NK-92 treated with Interleukin-12 subunit alpha and Interleukin-12 subunit beta, amount 100 ng/mL, for 24 hours (cell line): ENCODE results near the gene DGKD.

ENCODE experiments used
- DNase-seq: peaks from one replicate; lab custom pipeline; 2025; lab: John Stamatoyannopoulos, UW

Gene DGKD

DNA sequence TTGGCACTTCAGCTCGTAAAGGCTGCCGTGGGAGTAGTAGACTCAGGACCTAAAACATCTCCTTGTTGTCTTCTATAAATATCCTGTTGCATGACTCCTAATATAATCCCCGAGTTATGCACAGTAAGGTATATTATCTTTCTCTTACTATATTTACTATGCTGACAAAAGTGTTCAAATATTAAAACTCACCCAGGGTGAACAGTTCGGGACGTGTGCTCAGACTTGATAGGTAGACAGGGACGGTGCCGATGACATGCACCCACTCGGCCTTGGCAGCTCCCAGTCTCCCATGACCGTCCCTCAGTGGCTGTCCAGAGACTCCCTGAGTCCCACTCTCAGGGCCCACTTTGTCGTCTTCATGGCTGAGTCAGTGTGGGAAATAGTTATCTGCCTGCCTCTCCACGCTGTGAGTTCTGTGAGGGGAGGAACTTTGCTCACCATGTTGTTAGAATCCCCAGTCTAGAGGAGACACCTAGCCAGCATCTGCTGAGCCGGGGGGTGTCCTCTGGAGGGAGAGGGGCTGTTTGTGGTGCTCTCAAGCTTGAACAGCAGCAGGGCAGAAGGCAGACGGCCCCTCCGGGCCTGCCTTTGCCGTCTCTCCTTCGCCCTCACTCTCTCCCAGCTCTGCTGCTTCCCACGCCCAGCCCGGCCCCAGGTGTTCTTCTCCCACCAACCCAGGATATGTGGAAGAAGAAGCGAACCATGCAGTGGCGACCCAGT, 75.0 kb downstream of the DGKD start:
- DNase-seq, result no peak

GRCh38 chr2:233430081-233430480, 75.8 kb downstream of the DGKD start:
- no peak for DNase-seq

DNA sequence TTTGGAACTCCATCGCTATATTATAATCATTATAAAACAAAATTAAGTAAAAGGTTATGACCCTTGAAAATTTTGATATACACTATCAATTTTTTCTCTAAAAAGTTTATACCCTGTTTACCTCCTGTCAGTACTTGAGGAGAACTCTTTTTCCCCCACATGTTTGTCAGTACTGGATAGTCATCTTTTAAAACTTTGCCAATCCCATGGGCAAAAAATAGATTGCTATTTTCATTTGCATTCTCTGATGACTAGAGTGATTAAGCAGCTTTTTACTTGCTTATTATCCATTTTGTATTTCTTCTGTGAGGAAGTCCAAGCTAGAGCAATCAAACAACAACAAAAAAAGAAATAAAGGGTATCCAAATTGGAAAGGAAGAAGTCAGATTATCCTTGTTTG, 76.4 kb downstream of the DGKD start:
- DNase-seq, result no peak

- DNase-seq, result no peak
Measured at GRCh38 chr2:233433029-233433428, 78.7 kb downstream of the DGKD start.

- DNase-seq, result no peak
Measured at GRCh38 chr2:233433794-233434193, 79.5 kb downstream of the DGKD start.

- no peak for DNase-seq
Measured at GRCh38 chr2:233434666-233435330, 80.5 kb downstream of the DGKD start.

DNA sequence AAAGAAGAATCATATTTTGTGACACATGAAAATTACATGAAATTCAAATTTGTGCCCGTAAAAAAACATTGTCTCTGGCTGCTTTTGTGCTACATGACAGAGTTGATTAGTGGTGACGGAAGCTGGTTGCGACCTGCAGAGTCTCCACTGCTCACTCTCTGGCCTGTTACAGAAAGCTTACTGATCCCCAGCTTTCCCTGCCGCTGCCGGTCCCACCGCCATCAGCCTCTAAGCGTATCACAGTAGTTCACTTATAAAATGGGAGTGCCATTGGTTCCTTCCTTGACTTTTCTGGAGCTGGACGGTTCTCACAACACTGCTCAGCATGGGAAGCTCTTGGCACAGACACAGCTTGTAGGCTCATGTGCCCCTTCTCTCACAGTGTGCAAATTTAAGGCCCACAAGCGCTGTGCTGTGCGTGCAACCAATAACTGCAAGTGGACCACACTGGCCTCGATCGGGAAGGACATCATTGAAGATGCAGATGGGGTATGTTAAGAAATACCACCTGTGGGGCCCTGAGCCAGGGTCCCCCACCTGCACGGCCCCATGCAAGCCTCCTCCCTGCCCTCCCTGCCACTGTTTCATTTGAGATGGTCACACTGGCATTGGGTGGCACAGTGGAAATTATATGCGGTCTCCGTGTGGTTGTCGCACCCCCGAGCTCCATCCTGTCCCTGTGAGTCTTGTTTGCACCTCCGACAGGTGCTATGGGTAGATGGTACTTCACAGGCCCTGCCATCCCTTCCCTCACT, 81.3 kb downstream of the DGKD start:
- DNase-seq, result no peak

DNA sequence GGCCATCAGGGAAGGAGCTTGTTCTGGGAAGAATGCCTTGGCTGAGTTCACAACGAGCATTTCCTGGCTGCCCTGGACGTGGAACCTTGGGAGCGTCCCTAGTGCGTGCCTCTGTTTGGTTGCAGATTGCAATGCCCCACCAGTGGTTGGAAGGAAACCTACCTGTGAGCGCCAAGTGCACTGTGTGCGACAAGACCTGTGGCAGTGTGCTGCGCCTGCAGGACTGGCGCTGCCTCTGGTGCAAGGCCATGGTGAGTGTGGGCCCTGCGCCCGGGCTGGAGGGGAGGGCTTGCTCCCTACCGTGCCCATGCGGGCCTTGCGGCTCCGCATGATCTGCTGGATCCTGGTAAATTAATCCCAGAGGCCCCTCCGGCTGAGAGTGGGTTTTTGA, 81.9 kb downstream of the DGKD start:
- no peak for DNase-seq

DNA sequence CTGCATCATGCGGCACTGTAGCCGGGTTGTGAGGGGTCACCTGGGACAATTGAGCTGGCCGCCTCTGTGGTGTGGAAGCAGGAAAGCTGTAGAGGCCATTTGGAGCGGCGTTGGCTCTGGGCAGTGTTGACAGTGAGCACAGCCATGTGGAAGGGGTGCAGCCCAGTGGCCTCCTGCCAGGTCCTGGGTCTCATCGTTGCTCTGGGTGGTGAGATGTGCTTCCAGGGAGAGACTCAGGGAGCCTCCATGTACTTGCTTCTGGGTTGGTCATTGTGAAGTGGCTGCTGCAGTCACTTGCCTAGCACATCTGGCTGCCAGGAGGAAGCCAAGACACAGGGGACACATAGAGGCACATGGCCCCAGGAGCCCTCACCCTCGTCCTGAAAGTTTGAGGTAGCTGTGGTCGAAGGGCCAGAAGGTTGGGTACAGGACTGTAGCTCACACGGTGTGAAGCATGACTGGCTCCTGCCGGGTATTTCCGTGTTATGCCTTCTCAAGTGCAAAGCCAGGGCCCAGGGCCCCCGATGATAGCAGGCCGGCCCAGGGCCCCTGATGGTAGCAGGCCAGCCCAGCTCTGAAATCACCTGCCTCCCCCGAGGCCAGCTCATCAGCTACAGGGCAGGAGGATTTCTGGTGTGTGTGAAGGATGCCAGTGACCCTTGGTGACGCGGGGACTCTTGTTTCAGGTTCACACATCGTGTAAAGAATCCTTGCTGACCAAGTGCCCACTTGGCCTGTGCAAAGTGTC, 82.6 kb downstream of the DGKD start:
- no peak for DNase-seq

DNA sequence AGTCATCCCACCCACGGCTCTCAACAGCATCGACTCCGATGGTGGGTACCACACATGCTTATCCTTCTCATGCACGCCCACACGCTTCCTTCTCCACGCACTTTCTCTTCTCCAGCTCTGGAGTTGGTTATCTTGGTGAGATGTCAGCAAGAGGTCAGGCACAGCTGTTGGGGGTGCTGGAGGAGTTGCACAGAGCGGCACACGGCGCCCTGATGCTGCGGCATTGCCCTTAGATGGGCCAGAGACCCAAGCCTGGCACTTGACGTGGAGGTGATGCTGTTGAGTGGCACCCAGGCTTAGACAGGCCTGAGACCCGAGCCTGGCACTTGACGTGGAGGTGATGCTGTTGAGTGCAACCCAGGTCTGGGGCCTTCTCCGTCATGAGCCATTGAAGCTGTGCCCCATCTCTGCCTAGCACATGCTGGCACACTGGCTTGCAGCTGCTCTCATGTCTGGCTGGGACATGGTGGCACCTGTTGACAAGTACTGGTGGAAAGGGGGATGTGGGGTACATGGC, 83.2 kb downstream of the DGKD start:
- DNase-seq, result no peak

- no peak for DNase-seq
Measured at GRCh38 chr2:233438573-233439147, 84.4 kb downstream of the DGKD start.

- DNase-seq, result no peak
Measured at GRCh38 chr2:233439191-233439590, 84.9 kb downstream of the DGKD start.

GRCh38 chr2:233440314-233440713, 86.0 kb downstream of the DGKD start:
- no peak for DNase-seq

DNA sequence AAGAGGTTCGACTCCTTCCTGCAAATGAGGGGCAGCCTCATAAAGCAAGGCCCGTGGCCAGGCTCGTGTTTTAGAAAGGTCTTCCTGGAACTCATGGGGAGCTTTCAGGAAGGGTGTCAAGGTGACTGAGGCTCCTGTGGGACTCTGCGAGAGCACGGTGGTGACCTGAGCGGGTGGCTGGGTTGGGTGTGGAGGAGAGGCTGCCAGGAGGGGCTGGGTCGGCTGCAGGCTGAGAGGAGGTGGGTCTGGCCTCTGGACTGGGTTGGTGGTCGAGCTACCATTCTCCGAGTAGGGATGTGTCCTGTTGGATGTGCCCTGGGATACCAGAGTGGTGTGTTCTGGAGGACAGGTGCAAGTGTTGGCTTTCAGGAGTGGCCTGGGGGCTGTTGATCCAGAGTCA, 86.4 kb downstream of the DGKD start:
- DNase-seq, result no peak

DNA sequence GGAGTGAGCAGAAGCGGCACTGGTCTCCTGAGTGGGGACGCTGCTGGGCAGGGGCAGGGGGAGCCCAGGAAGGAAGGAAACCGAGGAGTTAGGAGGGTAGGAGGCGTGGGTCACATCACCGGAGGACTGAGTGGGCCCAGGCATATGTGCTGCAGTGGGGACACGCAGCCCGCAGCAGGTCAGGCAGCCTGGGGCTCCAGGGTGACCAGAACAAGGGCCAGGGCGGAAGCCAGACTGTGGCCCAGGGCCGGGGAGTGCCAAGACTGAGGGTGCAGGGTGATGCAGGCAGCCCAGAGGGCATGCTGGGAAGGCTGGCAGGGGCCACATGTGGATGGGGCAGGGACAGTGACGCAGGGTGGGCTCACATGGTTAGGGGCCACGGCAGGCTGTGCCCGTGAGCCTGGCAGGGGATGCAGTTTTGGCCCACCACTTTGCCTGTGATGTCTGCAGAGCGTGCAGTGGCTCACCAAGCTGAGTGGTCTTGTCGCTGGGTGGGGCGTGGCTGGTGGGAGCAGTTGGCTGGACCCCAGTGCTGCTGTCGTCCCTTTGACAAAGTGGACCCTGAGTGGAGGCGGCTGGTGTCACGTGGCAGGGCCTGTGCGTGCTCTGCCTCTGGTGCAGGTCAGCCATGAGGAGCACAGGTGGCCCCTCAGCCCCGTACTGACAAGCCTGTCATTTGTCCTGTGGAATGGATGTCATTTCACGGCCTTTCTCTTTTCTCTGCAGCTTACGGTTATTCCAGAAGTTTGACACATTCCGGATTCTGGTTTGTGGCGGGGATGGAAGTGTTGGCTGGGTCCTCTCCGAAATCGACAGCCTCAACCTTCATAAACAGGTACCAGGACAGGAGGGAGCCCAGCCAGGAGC, 87.1 kb downstream of the DGKD start:
- DNase-seq, result no peak

- DNase-seq, result no peak
Measured at GRCh38 chr2:233442028-233442310, 87.7 kb downstream of the DGKD start.

- DNase-seq, result peak; percentile 50
Measured at GRCh38 chr2:233443511-233444183, 89.4 kb downstream of the DGKD start.

DNA sequence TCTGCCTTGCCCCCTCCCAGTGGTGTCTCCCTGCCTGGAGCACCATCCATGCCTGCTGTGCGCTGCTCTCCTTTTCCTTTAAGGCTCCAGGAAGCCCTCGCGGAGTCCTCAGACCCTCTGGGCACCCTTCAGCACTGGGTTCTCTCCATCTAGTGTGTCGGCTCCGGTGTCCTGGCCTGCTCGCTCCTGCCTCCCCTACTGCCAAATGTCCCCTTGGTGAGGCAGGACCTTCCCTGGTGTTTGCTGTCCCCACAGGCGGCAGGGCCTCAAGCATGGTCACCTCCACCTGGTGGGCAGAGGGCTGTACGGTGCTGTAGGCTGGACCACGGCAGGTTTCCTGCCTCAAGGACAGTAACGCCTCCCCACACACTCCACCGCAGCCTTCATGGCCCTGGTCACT, 90.2 kb downstream of the DGKD start:
- no peak for DNase-seq

GRCh38 chr2:233445152-233445830, 91.0 kb downstream of the DGKD start:
- DNase-seq, result no peak

- no peak for DNase-seq
Measured at GRCh38 chr2:233446121-233446520, 91.8 kb downstream of the DGKD start.
